Activated naive CD8-positive, alpha-beta T cell (primary cell): Measurements from ENCODE around the gene GBA2.

Experiments used
- H3K27ac Mint-ChIP-seq: one replicate; pipeline ENCODE4 v1.8.0; 2021; ENCODE audit warnings: mixed read lengths
- H3K27me3 Mint-ChIP-seq: one replicate; pipeline ENCODE4 v1.8.0; 2021; ENCODE audit warnings: mixed read lengths
- H3K36me3 Mint-ChIP-seq: one replicate; pipeline ENCODE4 v1.8.0; 2021; ENCODE audit warnings: mixed read lengths
- H3K4me1 Mint-ChIP-seq: one replicate; pipeline ENCODE4 v1.8.0; 2021; ENCODE audit warnings: low read depth, mixed read lengths
- H3K4me3 Mint-ChIP-seq: one replicate; pipeline ENCODE4 v1.8.0; 2021; ENCODE audit warnings: mild to moderate bottlenecking, mixed read lengths
- H3K9me3 Mint-ChIP-seq: one replicate; pipeline ENCODE4 v1.8.0; 2021; ENCODE audit warnings: low read depth, mixed read lengths

GBA2 gene

GRCh38 chr9:35719546-35719945, 29.5 kb downstream of the GBA2 start:
- no peaks in the 10 kb centered on the region for H3K4me1 Mint-ChIP-seq
- H3K27me3 Mint-ChIP-seq, result no peaks in the 10 kb centered on the region
- no peak overlapping the region for H3K27ac Mint-ChIP-seq
- H3K4me3 Mint-ChIP-seq, result no peak overlapping the region
- H3K36me3 Mint-ChIP-seq, result peaks cover 10% of the 10 kb centered on the region
- no peaks in the 10 kb centered on the region for H3K9me3 Mint-ChIP-seq

DNA sequence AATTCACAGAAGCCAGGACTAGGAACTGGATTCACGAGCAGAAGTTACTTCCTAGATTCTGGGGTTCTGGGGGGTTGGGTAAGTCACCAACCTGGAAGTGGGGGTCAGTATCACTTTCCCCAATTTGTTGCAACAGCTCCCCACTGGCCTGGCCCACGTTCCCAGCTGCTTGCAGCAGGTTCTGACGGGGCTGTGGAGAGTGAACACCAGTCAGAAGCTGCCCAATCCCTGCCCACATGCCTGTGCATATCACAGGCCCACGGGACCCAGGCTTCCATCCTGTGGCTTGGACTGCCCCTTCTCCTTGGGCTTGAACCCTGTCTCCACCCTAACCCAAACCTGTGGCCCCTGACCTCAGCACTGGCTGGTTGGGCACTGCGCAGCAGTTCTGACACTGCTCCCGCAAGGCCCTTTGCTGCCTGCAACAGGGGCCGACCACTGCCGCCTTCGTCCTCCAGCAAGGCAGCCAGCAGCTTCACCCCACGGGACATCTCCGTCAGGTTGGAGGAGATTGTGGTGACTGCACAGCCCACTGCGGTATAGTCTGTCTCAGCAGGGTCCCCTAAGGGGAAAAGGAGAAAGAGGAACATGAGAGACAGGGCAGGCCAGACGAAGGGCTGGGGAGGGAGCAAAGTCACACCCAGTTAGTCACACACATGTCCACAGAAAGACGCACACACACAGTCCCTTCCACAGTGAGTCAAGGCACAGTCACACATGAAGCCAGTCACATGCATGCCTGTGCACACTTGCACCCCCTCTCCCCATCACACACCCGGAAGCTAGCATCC, 30.1 kb downstream of the GBA2 start:
- no peak overlapping the region for H3K27ac Mint-ChIP-seq
- peaks cover 8% of the 10 kb centered on the region for H3K36me3 Mint-ChIP-seq
- H3K9me3 Mint-ChIP-seq, result no peaks in the 10 kb centered on the region
- no peaks in the 10 kb centered on the region for H3K4me1 Mint-ChIP-seq
- no peak overlapping the region for H3K4me3 Mint-ChIP-seq
- H3K27me3 Mint-ChIP-seq, result no peaks in the 10 kb centered on the region

- Mint-ChIP-seq H3K9me3 (no peaks in the 10 kb centered on the region), H3K4me3 (no peak overlapping the region), H3K27me3 (no peaks in the 10 kb centered on the region), H3K27ac (no peak overlapping the region), H3K36me3 (peaks cover 8% of the 10 kb centered on the region), H3K4me1 (no peaks in the 10 kb centered on the region)
Measured at GRCh38 chr9:35717132-35717870, 31.7 kb downstream of the GBA2 start.

GRCh38 chr9:35716230-35716629, 32.8 kb downstream of the GBA2 start:
- H3K36me3 Mint-ChIP-seq, result peaks cover 8% of the 10 kb centered on the region
- H3K9me3 Mint-ChIP-seq, result no peaks in the 10 kb centered on the region
- peak overlapping the region; percentile 73 for H3K27ac Mint-ChIP-seq
- H3K27me3 Mint-ChIP-seq, result no peaks in the 10 kb centered on the region
- no peak overlapping the region for H3K4me3 Mint-ChIP-seq
- H3K4me1 Mint-ChIP-seq, result no peaks in the 10 kb centered on the region

DNA sequence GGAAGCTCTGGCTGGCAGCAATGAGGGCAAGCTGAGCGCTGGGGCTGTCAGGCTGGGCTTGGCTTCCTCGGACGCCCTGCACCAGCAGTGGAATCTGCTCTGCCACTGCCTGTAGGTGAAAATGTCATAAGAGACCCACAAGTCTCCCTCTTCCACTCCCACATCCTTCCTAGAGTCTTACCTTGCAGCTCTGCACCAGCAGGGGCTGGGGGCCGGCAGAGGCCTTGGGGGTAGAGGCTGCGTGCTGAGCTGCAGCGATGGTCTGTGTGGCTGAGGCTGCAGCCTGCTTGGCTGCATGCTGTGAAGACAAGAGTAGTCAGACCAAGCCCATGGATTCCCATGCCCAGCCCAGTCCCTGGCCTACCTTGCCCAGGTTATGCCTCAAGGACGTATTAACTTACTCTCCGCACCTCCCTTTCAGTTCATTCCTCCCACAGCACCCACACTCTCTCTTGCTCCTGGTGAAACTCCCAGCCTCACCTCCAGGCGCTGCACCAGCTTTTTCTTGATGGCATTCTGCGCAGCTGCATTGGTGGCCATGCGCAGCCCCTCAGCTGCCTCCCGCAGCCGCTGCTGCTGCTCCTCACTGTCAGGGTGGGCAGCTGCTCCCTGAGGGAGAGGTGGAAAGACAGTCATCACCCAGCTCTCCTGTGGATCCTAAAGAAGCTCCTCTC, 34.3 kb downstream of the GBA2 start:
- no peaks in the 10 kb centered on the region for H3K27me3 Mint-ChIP-seq

DNA sequence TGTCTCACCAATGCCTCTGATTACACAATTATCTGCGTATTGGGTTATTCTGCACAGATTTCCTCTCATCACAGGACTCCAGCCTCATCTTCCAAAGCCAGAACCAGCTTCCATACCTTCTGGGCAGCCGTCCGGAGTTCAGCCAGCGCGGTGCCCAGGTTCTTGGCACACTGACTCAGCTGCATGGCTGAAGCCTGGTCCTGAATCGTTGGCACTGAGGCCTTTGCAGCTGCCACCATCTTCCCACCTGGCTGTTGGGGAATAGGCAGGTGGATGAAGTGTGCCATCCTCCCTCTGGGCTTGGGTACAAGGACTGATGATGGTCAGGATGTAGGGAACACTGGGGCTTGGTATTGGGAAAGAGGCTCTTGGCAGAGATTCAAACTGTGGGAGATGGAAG, 34.9 kb downstream of the GBA2 start:
- no peak overlapping the region for H3K4me3 Mint-ChIP-seq
- H3K4me1 Mint-ChIP-seq, result no peaks in the 10 kb centered on the region
- H3K9me3 Mint-ChIP-seq, result no peaks in the 10 kb centered on the region
- H3K27me3 Mint-ChIP-seq, result no peaks in the 10 kb centered on the region
- H3K36me3 Mint-ChIP-seq, result peaks cover 11% of the 10 kb centered on the region
- H3K27ac Mint-ChIP-seq, result no peak overlapping the region

More for the DNA sequence above, 34.3 kb downstream of the GBA2 start:
- Mint-ChIP-seq H3K9me3 (no peaks in the 10 kb centered on the region), H3K4me3 (no peak overlapping the region), H3K4me1 (no peaks in the 10 kb centered on the region), H3K27ac (no peak overlapping the region), H3K36me3 (peaks cover 11% of the 10 kb centered on the region)

DNA sequence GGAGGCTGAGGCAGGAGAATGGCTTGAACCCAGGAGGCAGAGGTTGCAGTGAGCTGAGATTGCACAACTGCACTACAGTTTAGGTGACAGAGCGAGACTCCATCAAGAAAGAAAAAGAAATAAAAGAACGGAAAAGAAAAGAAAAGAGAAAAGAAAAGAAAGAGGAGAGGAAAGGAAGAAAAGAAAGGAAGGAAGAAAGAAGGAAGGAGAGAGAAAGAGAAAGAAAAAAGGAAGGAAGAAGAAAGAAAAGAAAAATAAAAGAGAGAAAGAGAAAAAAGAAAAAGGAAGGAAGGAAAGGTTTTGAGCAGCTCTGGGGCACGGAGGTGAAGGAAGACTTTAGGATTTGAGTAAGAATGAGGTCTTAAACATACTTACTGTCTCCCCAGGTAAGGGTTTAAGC, 35.5 kb downstream of the GBA2 start:
- no peak overlapping the region for H3K4me3 Mint-ChIP-seq
- H3K9me3 Mint-ChIP-seq, result no peaks in the 10 kb centered on the region
- H3K27ac Mint-ChIP-seq, result peak overlapping the region; percentile 8
- H3K27me3 Mint-ChIP-seq, result no peaks in the 10 kb centered on the region
- H3K4me1 Mint-ChIP-seq, result no peaks in the 10 kb centered on the region
- peaks cover 11% of the 10 kb centered on the region for H3K36me3 Mint-ChIP-seq

DNA sequence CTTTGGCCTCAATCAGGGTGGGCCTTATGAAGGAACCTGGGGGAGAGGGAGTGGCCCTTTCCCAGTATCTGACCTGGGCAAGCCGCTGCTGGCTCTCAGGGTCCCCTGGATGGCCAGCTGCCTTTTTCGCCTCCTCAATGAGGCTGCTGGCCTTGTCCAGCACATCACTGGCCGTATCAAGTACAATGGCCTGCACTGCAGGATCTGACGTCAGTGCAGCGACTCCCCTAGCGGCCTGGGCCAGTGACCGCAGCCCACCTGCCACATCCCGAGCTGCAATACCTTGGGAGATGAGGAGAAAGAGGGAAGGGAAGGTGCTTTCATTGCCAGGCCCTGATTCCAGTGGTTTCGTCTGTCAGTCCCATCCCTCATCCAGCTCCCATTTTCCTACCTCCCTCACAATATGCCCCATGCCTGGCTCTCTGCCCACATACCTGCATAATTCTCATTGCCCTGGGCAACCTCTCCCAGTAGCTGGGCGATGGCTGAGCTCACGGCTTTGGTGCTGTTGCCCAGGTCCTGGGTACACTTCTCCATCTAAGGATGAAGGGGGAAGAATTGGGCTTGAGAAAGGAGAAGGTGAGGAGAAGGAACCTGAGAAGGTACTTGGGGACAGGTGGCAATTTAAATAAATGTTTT, 36.1 kb downstream of the GBA2 start:
- no peak overlapping the region for H3K27ac Mint-ChIP-seq
- no peaks in the 10 kb centered on the region for H3K4me1 Mint-ChIP-seq
- H3K4me3 Mint-ChIP-seq, result no peak overlapping the region
- peaks cover 8% of the 10 kb centered on the region for H3K36me3 Mint-ChIP-seq
- H3K9me3 Mint-ChIP-seq, result no peaks in the 10 kb centered on the region
- H3K27me3 Mint-ChIP-seq, result no peaks in the 10 kb centered on the region

DNA sequence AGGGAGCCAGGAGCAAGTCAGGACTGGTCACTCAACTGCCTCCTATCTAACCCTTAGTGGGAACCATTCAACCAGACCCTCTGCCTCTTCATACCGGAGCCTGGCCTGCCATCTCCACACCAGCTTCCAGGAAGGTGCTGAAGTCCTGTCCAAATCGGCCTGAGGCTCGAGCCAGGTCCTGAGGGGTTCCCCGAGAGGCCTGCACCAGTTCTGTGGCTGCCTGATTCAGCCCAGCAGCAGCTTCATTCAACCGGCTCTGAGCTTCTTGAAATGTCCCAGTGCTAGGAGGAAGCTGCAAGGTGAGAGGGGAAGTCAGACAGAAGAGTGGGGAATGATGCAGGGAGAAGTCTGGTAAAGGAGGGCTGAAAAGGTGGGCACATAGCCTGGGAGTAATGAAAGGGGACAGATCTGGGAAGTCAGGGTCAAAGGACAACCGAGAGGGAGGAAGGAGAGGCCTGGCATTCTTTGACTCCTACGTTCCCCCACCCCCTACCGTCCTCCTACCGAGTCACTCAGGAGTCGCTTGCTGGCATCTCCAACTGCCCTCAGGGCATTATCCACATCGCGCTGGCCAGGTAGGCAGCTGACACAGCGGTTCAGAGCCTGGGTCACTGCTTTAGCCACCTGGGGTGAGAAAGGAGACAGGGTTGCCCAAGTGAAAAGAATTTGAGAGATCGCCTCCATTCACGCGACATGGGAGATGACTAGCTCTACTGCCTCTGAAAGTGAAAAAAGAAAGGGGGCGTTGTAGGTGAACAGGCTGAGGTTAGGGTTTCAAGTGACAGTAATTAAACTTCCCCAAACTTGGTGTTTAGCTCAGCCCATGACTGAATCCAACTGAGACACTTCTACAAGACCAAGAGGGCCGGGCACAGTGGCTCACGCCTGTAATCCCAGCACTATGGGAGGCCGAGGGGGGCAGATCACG, 37.3 kb downstream of the GBA2 start:
- H3K4me1 Mint-ChIP-seq, result no peaks in the 10 kb centered on the region
- H3K27ac Mint-ChIP-seq, result no peak overlapping the region
- no peaks in the 10 kb centered on the region for H3K9me3 Mint-ChIP-seq
- H3K27me3 Mint-ChIP-seq, result no peaks in the 10 kb centered on the region
- peaks cover 11% of the 10 kb centered on the region for H3K36me3 Mint-ChIP-seq
- H3K4me3 Mint-ChIP-seq, result no peak overlapping the region

GRCh38 chr9:35710818-35711500, 38.1 kb downstream of the GBA2 start:
- Mint-ChIP-seq H3K4me1 (no peaks in the 10 kb centered on the region), H3K4me3 (no peak overlapping the region), H3K27ac (no peak overlapping the region), H3K27me3 (no peaks in the 10 kb centered on the region), H3K36me3 (peaks cover 8% of the 10 kb centered on the region), H3K9me3 (no peaks in the 10 kb centered on the region)

- H3K36me3 Mint-ChIP-seq, result peaks cover 8% of the 10 kb centered on the region
- H3K27me3 Mint-ChIP-seq, result no peaks in the 10 kb centered on the region
- no peaks in the 10 kb centered on the region for H3K4me1 Mint-ChIP-seq
- H3K27ac Mint-ChIP-seq, result peak overlapping the region; percentile 24
- H3K4me3 Mint-ChIP-seq, result no peak overlapping the region
- no peaks in the 10 kb centered on the region for H3K9me3 Mint-ChIP-seq
Measured at GRCh38 chr9:35708146-35708545, 40.9 kb downstream of the GBA2 start.

- no peak overlapping the region for H3K4me3 Mint-ChIP-seq
- no peak overlapping the region for H3K27ac Mint-ChIP-seq
- no peaks in the 10 kb centered on the region for H3K27me3 Mint-ChIP-seq
- H3K9me3 Mint-ChIP-seq, result no peaks in the 10 kb centered on the region
- peaks cover 8% of the 10 kb centered on the region for H3K36me3 Mint-ChIP-seq
- H3K4me1 Mint-ChIP-seq, result no peaks in the 10 kb centered on the region
Measured at GRCh38 chr9:35706951-35707350, 42.1 kb downstream of the GBA2 start.

DNA sequence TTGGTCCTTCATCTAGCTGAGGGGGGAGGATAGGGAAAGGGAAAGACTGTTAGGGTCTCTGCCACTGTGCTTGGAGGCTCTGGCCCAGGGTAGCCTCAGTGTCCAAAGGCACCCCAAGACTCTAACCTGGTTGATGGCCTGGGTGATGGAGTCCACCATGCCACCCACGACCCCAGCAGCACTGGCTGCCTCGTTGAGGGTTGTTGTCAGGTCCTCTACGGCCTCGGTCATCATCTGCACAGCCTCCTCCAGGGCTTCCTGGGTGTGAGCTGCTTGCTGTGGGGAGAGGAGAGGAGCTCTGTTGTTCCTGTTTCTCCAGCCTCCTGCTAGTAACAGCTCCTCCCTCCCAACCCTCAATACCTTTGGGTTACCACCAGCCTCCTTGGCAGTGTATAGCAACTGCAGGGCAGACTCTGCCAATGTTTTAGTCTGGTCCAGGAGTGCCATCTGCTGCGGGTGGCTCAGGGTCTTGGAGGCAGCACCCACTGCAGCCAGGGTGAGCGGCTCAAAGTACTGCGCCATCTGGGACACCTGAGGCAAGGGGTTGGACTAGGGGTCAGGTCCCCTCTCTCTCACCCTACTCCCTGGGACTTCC, 43.1 kb downstream of the GBA2 start:
- H3K4me3 Mint-ChIP-seq, result no peak overlapping the region
- peaks cover 8% of the 10 kb centered on the region for H3K36me3 Mint-ChIP-seq
- no peaks in the 10 kb centered on the region for H3K27me3 Mint-ChIP-seq
- H3K27ac Mint-ChIP-seq, result no peak overlapping the region
- no peaks in the 10 kb centered on the region for H3K9me3 Mint-ChIP-seq
- no peaks in the 10 kb centered on the region for H3K4me1 Mint-ChIP-seq
